Psoas muscle (tissue), 8 donors: ENCODE measurements around the gene TACC3. TPM values are rescaled to one million over a fixed set of nuclear protein-coding genes. Genes with fewer than 3 reads are reported as not detected.

Experiments
- ATAC-seq, 4 donors: fragments of 200-7000 bp; cut with Tn5 transposase; one replicate each; pipeline ENCODE4 v1.9.1; 2020; ENCODE audit warnings: moderate library complexity in 3 of 4, mild to moderate bottlenecking in 2 of 4
- DNase-seq, 2 donors: peaks; one replicate each; pipeline ENCODE4 v3.0.0-alpha.2; 2020
- H3K27ac ChIP-seq: fragments of 200-600 bp; one replicate; pipeline ENCODE4 v1.8.0; 2022
- H3K27me3 ChIP-seq, 3 donors: fragments of 200-600 bp in 1 of 3; one replicate each; pipeline versions ENCODE4 v1.6.1 to v1.8.0; 2013 to 2022; ENCODE audit warnings: low read length in 2 of 3, mild to moderate bottlenecking in 2 of 3, moderate library complexity in 1 of 3; ENCODE audit not compliant: insufficient read depth in 3 of 3
- H3K36me3 ChIP-seq, 2 donors: fragments of 200-600 bp in 1 of 2; one replicate each; pipeline versions ENCODE4 v1.6.1 to v1.8.0; 2013 to 2022; ENCODE audit warnings: low read depth in 1 of 2, mild to moderate bottlenecking in 1 of 2, moderate library complexity in 1 of 2; ENCODE audit not compliant: insufficient read depth in 1 of 2
- H3K4me1 ChIP-seq: fragments of 200-600 bp; one replicate; pipeline ENCODE4 v1.8.0; 2022
- H3K4me3 ChIP-seq: fragments of 200-600 bp; one replicate; pipeline ENCODE4 v1.8.0; 2022; ENCODE audit warnings: mild to moderate bottlenecking
- H3K9me3 ChIP-seq: fragments of 200-600 bp; one replicate; pipeline ENCODE4 v1.8.0; 2022
- CTCF ChIP-seq: fragments of 200-600 bp; IDR thresholded peaks from one replicate; pipeline ENCODE4 v1.8.0; 2022; ENCODE audit warnings: antibody characterized with exemption
- WGBS, 3 donors: extraction: QIAGEN DNeasy Blood & Tissue Kit; methylation state at CpG; one replicate each; pipeline versions ENCODE4 v1.1.6 to v1.1.7; 2013; 5-methylcytosine and 5-hydroxymethylcytosine counted together
- intact Hi-C, 2 donors: fragments of 100-400 bp; cut with DNase I; formaldehyde crosslinking; loops; one replicate each; pipeline versions ENCODE4 v1.11.0 to v1.14.2; 2022
- polyA plus RNA-seq, 3 donors: library from polyadenylated mRNA; stranded (reverse); fragments of 200-250 nt; gene quantifications; one replicate each; pipeline ENCODE4 v1.2.3, GENCODE V29; 2013
- total RNA-seq, 4 donors: library from RNA; stranded (reverse); fragmentation: NEBNext Ultra II Directional in 2 of 4; extraction: Animal tissue kit (Norgen Biotek cat#: 25700) in 2 of 4; gene quantifications; one replicate each; pipeline versions ENCODE4 v1.2.1 to v1.2.4, GENCODE V29; 2021 to 2023
- donor health status: healthy with polysubstance abuse.
- donor health status: DM: no; HTN: no; CAD: no; lungs with moderate emphysema.
- donor health status: Bipolar disorder and iron deficiency.
- donor health status: healthy.
- donor health status: DM: yes; HTN: yes; CAD: no.
- donor health status: DM: no; HTN: no; CAD: no.
- donor health status: DM: no; HTN: no; CAD: no.
- donor health status: DM: yes; HTN: yes; CAD: no.

Gene TACC3
- total and polyA plus RNA-seq, 7 donors = 2.2 to 4.8 (median 2.9) TPM

GRCh38 chr4:1749826-1750225 is 28.5 kb downstream of the TACC3 start:
- peaks cover 0 to 4% of the 10 kb centered on the region in 2 donors for H3K36me3 ChIP-seq
- TF ChIP-seq CTCF = no peak
- no peak overlapping the region for H3K4me3 ChIP-seq
- no peak for DNase-seq
- H3K27me3 ChIP-seq = peaks cover 0 to 8% (median 2%) of the 10 kb centered on the region in 3 donors
- whole genome bisulfite sequencing, 3 donors = 53 to 63% (median 63%) methylated on average over 14 of the region's 14 CpGs
- ATAC-seq = no peak
- H3K27ac ChIP-seq = no peak overlapping the region
- intact Hi-C loops = loop anchor here (2.0 to 5.0 kb wide), 3 partner anchors 59 to 149 kb away; no protein-coding TSS in a partner anchor
- H3K9me3 ChIP-seq = no peaks in the 10 kb centered on the region
- H3K4me1 ChIP-seq = no peaks in the 10 kb centered on the region

- TF ChIP-seq CTCF = no peak
- H3K27me3 ChIP-seq = peaks cover 0 to 8% (median 2%) of the 10 kb centered on the region in 3 donors
- 83 to 91% (median 88%) methylated on average over 18 of the region's 18 CpGs for whole genome bisulfite sequencing, 3 donors
Measured at GRCh38 chr4:1750381-1751154, 29.2 kb downstream of the TACC3 start.

GRCh38 chr4:1751155-1751918 is 30.0 kb downstream of the TACC3 start:
- peaks cover 0 to 8% (median 2%) of the 10 kb centered on the region in 3 donors for H3K27me3 ChIP-seq
- intact Hi-C loops = no loop called here

More at GRCh38 chr4:1750381-1751154, 29.2 kb downstream of the TACC3 start:
- DNase-seq (no peak), ATAC-seq (no peak)
- Histone ChIP-seq H3K36me3 (no peaks in the 10 kb centered on the region), H3K4me1 (no peaks in the 10 kb centered on the region), H3K27ac (no peak overlapping the region), H3K4me3 (no peak overlapping the region), H3K9me3 (no peaks in the 10 kb centered on the region)
- intact Hi-C loops = no loop called here

GRCh38 chr4:1751919-1752283 is 30.6 kb downstream of the TACC3 start:
- DNase-seq (no peak), ATAC-seq (no peak)
- Histone ChIP-seq H3K27ac (no peak overlapping the region), H3K27me3 (peaks cover 0 to 8% (median 2%) of the 10 kb centered on the region in 3 donors), H3K9me3 (no peaks in the 10 kb centered on the region), H3K36me3 (no peaks in the 10 kb centered on the region), H3K4me3 (no peak overlapping the region), H3K4me1 (no peaks in the 10 kb centered on the region)
- intact Hi-C loops = no loop called here
- 72 to 88% (median 76%) methylated on average over 5 to 8 of the region's 8 CpGs for WGBS, 3 donors
- TF ChIP-seq CTCF = no peak

More at GRCh38 chr4:1751155-1751918, 30.0 kb downstream of the TACC3 start:
- no peak overlapping the region for H3K4me3 ChIP-seq
- no peak for TF ChIP-seq CTCF
- no peak overlapping the region for H3K27ac ChIP-seq
- no peaks in the 10 kb centered on the region for H3K36me3 ChIP-seq
- WGBS, 3 donors = 83 to 88% (median 88%) methylated on average over 26 to 31 of the region's 31 CpGs
- ATAC-seq = no peak
- H3K9me3 ChIP-seq = no peaks in the 10 kb centered on the region
- DNase-seq = no peak
- no peaks in the 10 kb centered on the region for H3K4me1 ChIP-seq
